HG03108 (cell line): Measurements from ENCODE around the gene DNAH8.

Experiments used
- ATAC-seq: cut with Tn5 transposase; IDR thresholded peaks from one replicate; pipeline ENCODE4 v1.9.1; 2021; ENCODE audit warnings: moderate library complexity; ENCODE audit not compliant: unreplicated experiment

Gene DNAH8

GRCh38 chr6:39062014-39062740, 347.1 kb downstream of the DNAH8 start:
- no peak for ATAC-seq

DNA sequence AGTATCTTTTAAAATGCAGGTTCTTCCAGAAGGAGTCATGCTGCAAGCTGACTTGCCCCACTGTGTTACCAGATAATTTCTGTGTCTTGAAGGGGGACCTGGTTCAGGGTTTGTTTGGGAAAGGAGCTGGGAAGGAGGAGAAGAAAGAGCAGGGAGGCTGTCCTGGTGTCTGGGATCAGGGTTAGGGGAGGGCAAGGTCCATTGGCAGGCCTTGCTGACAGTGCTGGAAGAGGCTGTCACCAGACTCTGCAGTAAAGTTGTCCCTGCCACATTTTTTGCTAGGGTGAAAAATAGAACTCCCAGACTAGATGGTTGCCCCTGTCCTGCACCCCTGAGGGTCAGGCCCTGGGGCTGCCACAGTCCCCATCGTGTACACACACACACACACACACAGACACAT, 348.4 kb downstream of the DNAH8 start:
- ATAC-seq: no peak

DNA sequence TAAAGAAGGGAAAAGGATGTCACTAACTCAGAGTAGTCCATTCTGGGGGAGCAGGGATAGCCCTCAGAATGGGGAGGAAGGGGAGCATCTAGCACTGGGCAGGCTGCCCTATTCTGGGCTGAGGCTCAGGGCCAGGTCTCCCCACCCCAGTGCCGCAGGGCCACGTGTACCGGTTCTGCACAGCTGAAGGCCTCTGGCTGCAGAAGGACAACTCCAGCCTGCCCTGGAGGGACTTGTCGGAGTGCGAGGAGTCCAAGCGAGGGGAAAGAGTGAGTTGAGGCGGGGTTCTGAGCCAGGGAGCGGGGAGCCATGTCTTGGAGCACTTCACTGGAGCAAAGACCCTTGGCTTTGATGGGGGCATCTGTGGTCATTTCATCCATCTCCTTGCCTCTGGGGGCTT, 350.4 kb downstream of the DNAH8 start:
- ATAC-seq: no peak

DNA sequence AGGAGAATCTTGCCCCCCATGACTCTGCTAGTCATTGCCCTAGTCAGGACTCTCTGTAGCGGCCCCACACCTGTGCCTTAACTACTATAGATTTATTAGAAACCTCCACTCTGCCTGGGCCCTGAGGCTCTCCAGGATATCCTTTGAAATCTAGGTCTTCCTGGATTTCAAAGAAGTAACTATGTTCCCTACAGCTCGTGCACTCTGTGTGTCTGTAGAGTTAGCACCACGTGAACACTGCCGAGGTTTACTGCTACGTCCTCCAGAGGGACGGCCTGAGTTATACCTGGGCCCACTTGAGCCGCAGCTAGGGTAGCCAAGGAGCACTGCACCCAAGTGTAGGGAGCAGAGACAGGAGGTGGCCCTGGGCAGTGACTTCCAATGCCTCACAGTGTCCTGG, 353.3 kb downstream of the DNAH8 start:
- no peak for ATAC-seq

- no peak for ATAC-seq
Observed at GRCh38 chr6:39072830-39073229, 357.7 kb downstream of the DNAH8 start.

- no peak for ATAC-seq
Observed at GRCh38 chr6:39073471-39074355, 358.6 kb downstream of the DNAH8 start.

DNA sequence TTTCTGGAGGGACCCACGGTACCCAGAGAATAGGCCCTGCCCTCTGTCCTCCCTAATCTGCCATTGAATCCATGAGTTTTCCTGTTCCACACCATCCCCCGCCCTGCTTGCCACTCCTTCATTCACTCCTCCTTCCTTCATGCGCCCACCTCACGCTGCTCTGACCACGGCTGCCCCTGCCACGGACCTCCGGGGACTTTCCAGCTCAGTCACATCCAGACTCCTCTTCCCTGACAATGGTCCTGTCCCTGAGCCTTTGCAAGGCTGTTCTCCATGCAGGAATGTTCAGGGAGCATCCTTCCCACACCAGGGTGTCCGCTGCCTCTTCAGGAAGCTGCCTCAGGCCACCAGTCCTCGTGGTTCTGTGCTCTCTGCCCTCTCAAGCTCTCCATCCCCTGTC, 359.4 kb downstream of the DNAH8 start:
- ATAC-seq: no peak

GRCh38 chr6:39075010-39075686, 360.0 kb downstream of the DNAH8 start:
- no peak for ATAC-seq

DNA sequence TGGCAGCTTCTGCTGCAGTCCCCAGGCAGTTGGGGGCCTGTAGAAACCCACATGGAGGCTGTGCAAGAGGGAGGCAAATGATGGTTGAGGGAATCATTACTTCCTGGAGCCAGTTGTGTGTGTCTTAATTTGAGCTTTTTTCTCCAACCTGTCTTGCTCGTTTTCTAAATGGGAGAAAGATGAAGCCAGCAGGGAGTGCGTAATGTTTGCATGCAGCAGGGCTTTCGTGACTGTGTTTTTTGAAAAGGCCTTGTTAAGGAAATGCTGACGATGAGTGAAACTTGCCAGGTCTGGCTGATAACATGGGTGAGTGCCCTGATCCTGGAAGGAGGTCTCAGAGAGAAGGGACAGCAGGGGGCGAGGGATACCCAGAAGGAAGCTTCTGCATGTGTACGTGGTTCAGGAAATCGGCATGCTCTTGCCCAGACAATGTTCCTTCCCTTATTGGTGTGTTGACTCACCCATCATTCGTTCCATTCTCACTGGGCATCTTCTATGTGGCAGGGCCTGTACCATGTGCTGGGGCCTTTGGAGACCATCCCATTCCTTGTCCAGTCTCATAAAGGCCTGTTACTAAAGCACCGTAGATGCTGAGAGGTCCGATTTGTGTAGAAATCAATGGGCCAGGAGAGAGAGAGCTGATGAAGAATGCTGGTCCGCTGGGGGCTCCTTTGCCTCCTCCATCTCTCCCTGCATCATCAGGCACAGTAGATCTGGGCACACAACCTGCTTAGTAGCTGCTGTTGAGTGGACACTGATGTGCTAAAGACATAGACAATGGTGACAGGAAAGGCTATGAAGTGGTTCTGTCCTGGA, 360.9 kb downstream of the DNAH8 start:
- ATAC-seq: no peak

DNA sequence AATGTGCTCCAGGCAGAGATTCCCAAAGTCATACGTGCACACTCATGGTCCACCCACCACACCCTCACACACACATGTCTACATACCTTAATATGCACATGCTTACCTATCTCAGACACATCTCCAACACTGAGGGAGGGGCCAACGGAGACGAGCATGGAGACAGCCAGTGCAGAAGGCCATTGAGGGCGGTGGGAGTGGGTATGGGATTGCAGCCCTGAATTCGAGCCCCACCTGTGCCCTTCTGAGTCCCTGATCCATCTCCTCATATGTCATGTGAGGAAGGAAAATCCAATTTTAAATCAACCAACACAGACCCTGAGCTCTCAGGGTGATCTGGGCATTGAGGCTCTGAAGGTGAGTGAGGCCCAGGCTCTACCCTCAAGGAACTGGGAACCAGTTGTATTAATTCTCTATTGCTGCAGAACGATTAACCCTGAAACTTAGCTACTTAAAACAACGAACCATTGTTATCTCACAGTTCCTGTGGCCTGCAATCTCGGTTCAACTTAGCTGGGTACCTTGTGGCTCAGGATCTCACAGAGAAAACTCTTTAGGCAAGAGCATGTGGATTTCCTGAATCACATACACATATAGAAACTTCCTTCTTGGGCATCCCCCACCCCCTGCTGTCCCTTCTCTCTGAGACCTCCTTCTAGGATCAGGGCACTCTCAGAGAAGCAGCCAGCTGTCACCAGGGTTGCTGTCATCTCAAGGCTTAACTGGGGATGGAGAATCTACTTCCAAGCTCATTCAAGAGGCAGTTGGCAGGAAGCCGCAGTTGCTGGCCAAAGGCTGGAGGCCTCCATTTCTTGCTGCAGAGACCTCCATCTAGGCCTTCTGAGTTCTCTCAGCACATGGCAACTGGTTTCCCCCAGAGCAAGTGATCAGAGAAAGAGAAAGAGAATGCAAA, 361.8 kb downstream of the DNAH8 start:
- ATAC-seq: no peak

- no peak for ATAC-seq
Observed at GRCh38 chr6:39077882-39078594, 362.9 kb downstream of the DNAH8 start.

DNA sequence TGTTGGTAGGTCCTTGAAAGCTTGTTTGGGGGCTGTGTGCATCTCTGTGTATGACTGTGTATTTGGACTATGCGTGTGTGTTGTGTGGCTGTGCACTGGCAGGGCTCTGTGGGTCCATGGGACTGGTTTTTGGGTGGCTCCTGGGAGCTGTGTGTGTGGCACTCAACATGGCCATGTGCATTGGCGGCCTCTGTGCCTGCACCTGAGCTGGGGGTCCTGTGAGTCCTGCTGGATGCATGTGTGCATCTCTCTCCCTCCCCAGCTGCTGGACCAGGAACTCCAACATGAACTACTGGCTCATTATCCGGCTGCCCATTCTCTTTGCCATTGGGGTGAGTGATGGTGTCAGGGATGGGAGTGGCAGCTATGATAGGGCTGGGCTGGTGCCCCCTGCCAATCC, 363.6 kb downstream of the DNAH8 start:
- ATAC-seq: no peak

DNA sequence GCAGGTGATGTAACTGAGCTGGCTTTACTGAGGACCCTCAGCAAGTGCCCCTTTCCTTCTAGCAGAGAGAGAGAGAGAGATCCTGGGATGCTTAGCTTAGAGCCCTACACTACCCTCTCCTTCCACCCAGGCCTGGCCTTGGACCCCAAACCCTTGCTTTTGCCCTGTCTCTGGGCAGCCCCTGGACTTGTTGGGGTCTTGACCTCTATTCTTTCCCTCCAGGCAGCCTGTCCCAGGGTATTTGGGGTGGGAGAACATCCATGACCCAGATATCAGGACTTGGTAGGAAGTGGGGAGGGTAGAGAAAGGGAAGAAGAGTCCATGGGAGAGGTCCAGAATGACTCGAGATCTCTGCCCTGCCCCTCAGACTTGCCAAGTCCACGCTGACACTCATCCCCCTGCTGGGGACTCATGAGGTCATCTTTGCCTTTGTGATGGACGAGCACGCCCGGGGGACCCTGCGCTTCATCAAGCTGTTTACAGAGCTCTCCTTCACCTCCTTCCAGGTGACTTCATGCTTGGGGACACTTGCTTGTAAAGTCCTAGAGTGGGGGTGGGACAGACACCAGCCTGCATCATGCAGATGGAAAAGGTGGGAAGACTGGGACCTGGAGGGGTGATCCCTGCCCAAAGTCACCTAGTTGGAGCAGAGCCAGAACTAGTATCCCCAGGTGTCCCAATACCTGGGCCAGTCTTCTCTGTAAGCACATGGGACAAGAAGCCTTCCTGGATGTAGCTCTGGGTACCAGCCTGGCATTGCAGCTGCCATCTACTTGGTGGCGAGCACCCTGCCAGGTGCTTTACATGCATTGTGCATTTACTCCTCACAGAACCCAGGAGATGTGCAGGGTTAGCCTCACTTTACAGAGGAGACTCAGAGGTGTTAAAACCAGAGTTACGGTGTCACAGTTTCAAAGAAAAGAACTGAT, 364.4 kb downstream of the DNAH8 start:
- no peak for ATAC-seq
